ENCODE results near the gene RERE. TPM values are rescaled to one million over a fixed set of nuclear protein-coding genes. Genes with fewer than 3 reads are reported as not detected.
"Not testable (repeated sequence)": the region's sequence is repeated elsewhere in the genome, so short reads cannot be mapped to it uniquely, and the experiment has no call there.

Gene RERE
- total RNA-seq, 1 donor from 2014 or later: 88.5 TPM

DNA sequence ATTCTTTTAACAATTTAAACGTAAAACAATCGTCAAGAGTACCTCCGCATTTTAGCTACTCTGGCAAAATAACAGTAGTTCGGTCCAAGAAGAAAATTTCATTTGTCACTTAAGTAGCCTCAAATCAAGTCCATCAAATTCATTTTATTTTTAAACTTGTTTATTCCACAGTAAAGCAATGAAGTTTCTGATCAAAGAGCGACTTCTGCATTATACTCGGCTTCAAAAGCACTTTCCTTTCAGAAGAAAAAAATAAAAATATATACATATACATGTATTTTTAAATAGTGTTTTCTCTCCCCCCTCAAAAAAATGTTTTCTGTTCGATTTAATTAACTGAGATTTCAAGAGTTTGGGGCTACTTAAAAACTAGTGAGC lies 115.0 kb downstream of the RERE start:
- no peaks in the 10 kb centered on the region for H3K9me3 ChIP-seq
- H3K4me1 ChIP-seq: peaks cover 54% of the 10 kb centered on the region
- DNase-seq (no peak), ATAC-seq (no peak)
- TF ChIP-seq, protein P1, sequence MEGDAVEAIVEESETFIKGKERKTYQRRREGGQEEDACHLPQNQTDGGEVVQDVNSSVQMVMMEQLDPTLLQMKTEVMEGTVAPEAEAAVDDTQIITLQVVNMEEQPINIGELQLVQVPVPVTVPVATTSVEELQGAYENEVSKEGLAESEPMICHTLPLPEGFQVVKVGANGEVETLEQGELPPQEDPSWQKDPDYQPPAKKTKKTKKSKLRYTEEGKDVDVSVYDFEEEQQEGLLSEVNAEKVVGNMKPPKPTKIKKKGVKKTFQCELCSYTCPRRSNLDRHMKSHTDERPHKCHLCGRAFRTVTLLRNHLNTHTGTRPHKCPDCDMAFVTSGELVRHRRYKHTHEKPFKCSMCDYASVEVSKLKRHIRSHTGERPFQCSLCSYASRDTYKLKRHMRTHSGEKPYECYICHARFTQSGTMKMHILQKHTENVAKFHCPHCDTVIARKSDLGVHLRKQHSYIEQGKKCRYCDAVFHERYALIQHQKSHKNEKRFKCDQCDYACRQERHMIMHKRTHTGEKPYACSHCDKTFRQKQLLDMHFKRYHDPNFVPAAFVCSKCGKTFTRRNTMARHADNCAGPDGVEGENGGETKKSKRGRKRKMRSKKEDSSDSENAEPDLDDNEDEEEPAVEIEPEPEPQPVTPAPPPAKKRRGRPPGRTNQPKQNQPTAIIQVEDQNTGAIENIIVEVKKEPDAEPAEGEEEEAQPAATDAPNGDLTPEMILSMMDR (IDR thresholded peaks at IDR 0.05): no peak
- intact Hi-C loops (cut with DNase I): no loop called here
- no peaks in the 10 kb centered on the region for H3K36me3 ChIP-seq
- H3K4me3 ChIP-seq: peak overlapping the region; percentile 72
- H3K27ac ChIP-seq: peak overlapping the region; percentile 85
- H3K27me3 ChIP-seq (ENCODE audit: low read depth): no peaks in the 10 kb centered on the region

DNA sequence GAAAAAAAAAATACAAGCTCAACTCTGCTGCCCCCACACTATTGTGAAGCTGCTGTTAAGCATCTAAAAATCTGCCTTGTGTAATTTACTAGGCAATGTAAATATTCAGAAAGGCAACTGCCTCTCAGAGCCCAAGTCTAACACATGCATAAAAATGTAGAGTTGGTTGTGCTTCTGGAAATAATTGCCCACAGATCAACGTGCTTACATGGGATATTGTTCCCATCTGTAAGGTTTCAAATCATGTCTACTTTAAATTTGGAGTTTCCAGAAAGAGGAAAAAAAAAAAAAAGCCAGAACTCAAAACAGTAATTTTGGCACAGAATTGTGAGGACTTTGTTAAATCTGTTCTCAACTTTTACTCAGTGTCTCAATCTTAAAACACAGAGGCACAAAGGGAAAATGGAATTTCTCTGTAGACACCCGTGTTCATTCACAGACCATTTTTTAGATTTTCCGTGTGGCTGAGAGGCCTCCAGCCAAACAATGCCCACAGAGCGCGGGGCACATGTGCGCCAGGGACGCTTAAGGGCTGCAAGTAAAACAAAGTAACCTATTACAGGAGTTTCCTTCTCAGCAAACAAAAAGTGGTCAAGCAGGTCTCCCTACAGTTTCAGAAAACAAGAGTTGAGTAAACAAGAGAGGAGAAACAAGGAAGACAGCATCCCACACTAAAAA lies 115.5 kb downstream of the RERE start:
- intact Hi-C loops (cut with DNase I): no loop called here
- H3K4me3 ChIP-seq: peak overlapping the region; percentile 72
- peak; percentile 71 to 82 for ATAC-seq

DNA sequence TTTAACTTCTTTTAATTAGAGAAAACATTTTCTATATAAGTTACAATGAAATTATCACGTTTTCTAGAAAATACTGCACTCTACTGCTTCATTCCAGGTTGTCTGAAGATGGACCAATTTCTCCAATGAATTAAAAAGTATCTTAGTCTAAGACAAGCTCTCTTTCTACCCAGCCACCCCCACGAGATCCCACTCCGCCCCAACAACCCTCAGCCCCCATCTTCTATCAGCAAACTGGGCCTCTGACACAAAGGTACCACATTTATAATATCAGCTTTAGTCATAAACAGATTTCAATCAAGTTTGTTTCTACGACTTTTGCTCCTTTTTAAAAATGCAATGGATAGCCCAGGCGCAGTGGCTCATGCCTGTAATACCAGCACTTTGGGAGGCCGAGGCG lies 117.8 kb downstream of the RERE start:
- ATAC-seq: no peak
- TF ChIP-seq, protein P1 (IDR thresholded peaks at IDR 0.05): no peak

More for the DNA sequence above, 115.5 kb downstream of the RERE start:
- H3K36me3 ChIP-seq: no peaks in the 10 kb centered on the region
- H3K27me3 ChIP-seq (ENCODE audit: low read depth): no peaks in the 10 kb centered on the region
- peak; percentile 72 for DNase-seq
- no peaks in the 10 kb centered on the region for H3K9me3 ChIP-seq
- peak overlapping the region; percentile 85 for H3K27ac ChIP-seq
- TF ChIP-seq, protein P1 (IDR thresholded peaks at IDR 0.05): no peak
- H3K4me1 ChIP-seq: peaks cover 49% of the 10 kb centered on the region

DNA sequence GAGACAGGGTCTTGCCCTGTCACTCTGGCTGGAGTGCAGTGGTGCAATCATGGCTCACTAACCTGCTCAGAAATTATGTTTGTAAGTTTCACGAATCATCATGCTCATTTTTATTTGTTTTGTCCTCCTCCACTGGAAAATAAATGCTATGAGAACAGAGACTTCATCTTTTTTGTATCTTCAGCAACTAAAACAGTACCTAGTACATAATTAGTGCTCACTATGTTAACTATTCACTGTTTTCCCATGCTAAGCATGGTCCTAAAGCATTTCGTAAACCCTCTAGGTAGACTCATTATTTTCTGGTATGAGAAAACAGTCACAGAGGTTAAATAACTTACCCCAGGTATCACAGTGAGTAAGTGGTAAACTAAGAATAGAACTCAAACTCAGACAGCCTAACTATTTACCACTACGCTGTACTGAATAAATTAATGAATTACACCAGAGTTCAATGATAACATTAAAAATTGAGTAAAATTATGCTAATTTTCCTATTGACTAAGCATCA lies 118.4 kb downstream of the RERE start:
- H3K27ac ChIP-seq: no peak overlapping the region

More for the DNA sequence above, 117.8 kb downstream of the RERE start:
- no peaks in the 10 kb centered on the region for H3K36me3 ChIP-seq
- no peak for DNase-seq
- intact Hi-C loops (cut with DNase I): no loop called here
- no peak overlapping the region for H3K27ac ChIP-seq
- peaks cover 39% of the 10 kb centered on the region for H3K4me1 ChIP-seq
- H3K9me3 ChIP-seq: no peaks in the 10 kb centered on the region
- H3K4me3 ChIP-seq: no peak overlapping the region
- H3K27me3 ChIP-seq (ENCODE audit: low read depth): no peaks in the 10 kb centered on the region

DNA sequence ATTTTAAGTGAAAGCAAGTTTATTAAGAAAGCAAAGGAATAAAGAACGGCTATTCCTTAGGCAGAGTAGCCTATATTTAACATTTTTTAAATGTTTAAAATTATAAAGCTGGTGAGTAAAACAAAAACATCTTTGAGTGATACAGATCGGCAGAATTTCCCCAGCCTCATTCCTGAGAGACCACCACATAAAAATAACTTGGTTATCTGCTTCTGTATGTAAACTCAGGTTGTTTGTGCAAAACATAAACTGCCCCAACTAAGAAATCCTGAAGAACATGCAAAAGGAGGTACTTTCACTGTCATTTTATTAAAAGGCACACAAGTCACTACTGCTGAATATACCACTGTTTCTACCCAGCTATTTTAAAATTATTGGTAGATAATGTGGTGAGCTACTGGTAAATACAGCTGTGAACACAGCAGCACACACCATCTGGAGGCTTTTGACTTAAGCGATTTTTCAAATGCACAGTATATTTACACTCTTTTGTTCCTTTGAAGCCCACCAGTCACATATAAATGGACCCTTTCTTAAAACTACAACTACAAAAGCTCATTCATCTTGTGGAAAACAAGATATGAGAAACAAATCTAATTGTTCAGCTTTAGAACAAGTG lies 119.3 kb downstream of the RERE start:
- intact Hi-C loops (cut with DNase I): no loop called here
- peaks cover 34% of the 10 kb centered on the region for H3K4me1 ChIP-seq
- H3K27ac ChIP-seq: no peak overlapping the region
- no peaks in the 10 kb centered on the region for H3K9me3 ChIP-seq
- no peaks in the 10 kb centered on the region for H3K36me3 ChIP-seq
- no peak for DNase-seq
- no peak overlapping the region for H3K4me3 ChIP-seq
- H3K27me3 ChIP-seq (ENCODE audit: low read depth): no peaks in the 10 kb centered on the region
- TF ChIP-seq, protein P1 (IDR thresholded peaks at IDR 0.05): no peak
- no peak for ATAC-seq

More for the DNA sequence above, 118.4 kb downstream of the RERE start:
- DNase-seq: no peak
- H3K27me3 ChIP-seq (ENCODE audit: low read depth): no peaks in the 10 kb centered on the region
- no peak overlapping the region for H3K4me3 ChIP-seq
- TF ChIP-seq, protein P1 (IDR thresholded peaks at IDR 0.05): no peak
- ATAC-seq: no peak
- H3K4me1 ChIP-seq: peaks cover 36% of the 10 kb centered on the region
- intact Hi-C loops (cut with DNase I): no loop called here
- H3K9me3 ChIP-seq: no peaks in the 10 kb centered on the region
- no peaks in the 10 kb centered on the region for H3K36me3 ChIP-seq

DNA sequence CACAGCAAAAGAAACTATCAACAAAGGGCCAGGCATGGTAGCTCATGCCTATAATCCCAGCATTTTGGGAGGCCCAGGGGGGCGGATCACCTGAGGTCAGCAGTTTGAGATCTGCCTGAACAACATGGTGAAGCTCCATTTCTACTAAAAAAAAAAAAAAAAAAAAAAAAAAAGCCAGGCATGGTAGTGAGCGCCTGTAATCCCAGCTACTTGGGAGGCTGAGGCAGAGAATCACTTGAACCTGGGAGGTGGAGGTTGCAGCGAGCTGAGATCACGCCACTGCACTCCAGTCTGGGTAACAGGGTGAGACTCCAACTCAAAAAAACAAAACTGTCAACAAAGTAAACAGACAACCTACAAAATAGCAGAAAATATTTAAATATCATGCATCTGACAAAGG lies 122.0 kb downstream of the RERE start:
- DNase-seq; H3K36me3 ChIP-seq; ATAC-seq; H3K4me3 ChIP-seq; intact Hi-C loops (cut with DNase I); H3K9me3 ChIP-seq; H3K27me3 ChIP-seq (ENCODE audit: low read depth); H3K27ac ChIP-seq: not testable (repeated sequence)
- H3K4me1 ChIP-seq: peaks cover 27% of the 10 kb centered on the region

Data from lower lobe of right lung (tissue), 2 donors.